Prostate gland (tissue), 2 donors: ENCODE measurements around the gene YBX3. TPM values are rescaled to one million over a fixed set of nuclear protein-coding genes. Genes with fewer than 3 reads are reported as not detected.

Source experiments
- DNase-seq: peaks from one replicate; pipeline ENCODE4 v3.0.0-alpha.2; 2019; ENCODE audit warnings: low spot score
- H3K27ac ChIP-seq, 2 donors: fragments of 200-600 bp; sonication (generic); 2 replicates each; pipeline ENCODE4 v1.5.1; 2017 to 2019
- H3K27me3 ChIP-seq: fragments of 200-600 bp; sonication (generic); replicated peaks from 2 replicates; pipeline ENCODE4 v1.5.1; 2019; ENCODE audit not compliant: insufficient read depth
- H3K36me3 ChIP-seq, 2 donors: fragments of 200-600 bp; sonication (generic); 1 replicate in 1 of 2; 2 replicates in 1 of 2; pipeline versions ENCODE4 v1.5.1 to v1.8.1; 2017 to 2019
- H3K4me1 ChIP-seq: fragments of 200-600 bp; sonication (generic); replicated peaks from 2 replicates; pipeline ENCODE4 v1.5.1; 2019
- H3K4me3 ChIP-seq, 2 donors: fragments of 200-600 bp; sonication (generic); 2 replicates each; pipeline ENCODE4 v1.5.1; 2017 to 2019
- H3K9me3 ChIP-seq: fragments of 200-600 bp; sonication (generic); 2 replicates; pipeline ENCODE4 v1.5.1; 2017
- CTCF ChIP-seq, 4 experiments: fragments of 200-600 bp in 2 of 4; fragments of 450-650 bp in 2 of 4; sonication (generic) in 2 of 4; IDR thresholded peaks; 1 replicate in 3 of 4; 2 replicates in 1 of 4; pipeline ENCODE4 v1.5.1; 2016 to 2019; ENCODE audit warnings: antibody characterized with exemption in 4 of 4, mild to moderate bottlenecking in 2 of 4, moderate library complexity in 2 of 4
- POLR2A ChIP-seq: fragments of 450-650 bp; IDR thresholded peaks from one replicate; pipeline ENCODE4 v1.6.1; 2016; ENCODE audit warnings: antibody characterized with exemption, mild to moderate bottlenecking
- POLR2AphosphoS5 ChIP-seq: sonication (generic); formaldehyde crosslinking; IDR thresholded peaks from one replicate; pipeline ENCODE4 v1.6.1; 2017; ENCODE audit warnings: antibody characterized with exemption
- WGBS: methylation state at CpG from one replicate; pipeline ENCODE4 v1.1.5; 2018; 5-methylcytosine and 5-hydroxymethylcytosine counted together
- intact Hi-C: fragments of 100-400 bp; cut with DNase I; formaldehyde crosslinking; loops from one replicate; pipeline ENCODE4 v1.14.2; 2022
- total RNA-seq, 2 donors: library from RNA; depleted of rRNA; stranded (reverse); fragments of >200 nt; gene quantifications; one replicate each; pipeline ENCODE4 v1.1.0, GENCODE V29; 2016

The YBX3 gene
- 100 to 1,000 TPM; 197 to 358 TPM for total RNA-seq

GRCh38 chr12:10722905-10723746 lies at the start of gene YBX3:
Gene YBX3 (minus strand): TSS chr12:10723323. CDS start chr12:10723111, 212 bp downstream.
- peak; percentile 89 for DNase-seq
- Histone ChIP-seq H3K9me3 (no peaks in the 10 kb centered on the region), H3K4me1 (peaks cover 14% of the 10 kb centered on the region), H3K27ac (peak within 1 kb of the TSS; percentile 93 to 98), H3K4me3 (peak within 1 kb of the TSS; percentile 66 to 97), H3K36me3 (no peaks in the 10 kb centered on the region), H3K27me3 (no peaks in the 10 kb centered on the region)
- peak; percentile 77 for TF ChIP-seq POLR2AphosphoS5
- no peak for TF ChIP-seq POLR2A
- intact Hi-C loops, result loop anchor here (2.0 to 5.0 kb wide), 3 partner anchors 111 to 510 kb away; partner anchors contain the start of genes GABARAPL1 and MAGOHB
- under 1% methylated on average over 58 of the region's 95 CpGs for WGBS

GRCh38 chr12:10771132-10771733 lies 48.1 kb upstream of the YBX3 start:
- no peaks in the 10 kb centered on the region for H3K9me3 ChIP-seq
- 3% methylated on average over 1 of the region's 1 CpG for WGBS
- H3K4me3 ChIP-seq, result no peak overlapping the region
- TF ChIP-seq POLR2A, result no peak
- TF ChIP-seq POLR2AphosphoS5, result no peak
- TF ChIP-seq CTCF (IDR thresholded peaks at IDR 0.05), result peak in 3 of 4 experiments; percentile 34 to 81 (median 75)
- intact Hi-C loops, result loop anchor here (5.0 kb wide), 2 partner anchors 426 to 716 kb away; no protein-coding TSS in a partner anchor
- H3K4me1 ChIP-seq, result no peaks in the 10 kb centered on the region
- no peak overlapping the region for H3K27ac ChIP-seq
- peaks cover 3% of the 10 kb centered on the region for H3K27me3 ChIP-seq
- DNase-seq, result no peak
- H3K36me3 ChIP-seq, result no peaks in the 10 kb centered on the region

GRCh38 chr12:10759657-10760056 lies 36.5 kb upstream of the YBX3 start:
- H3K9me3 ChIP-seq, result no peaks in the 10 kb centered on the region
- H3K4me3 ChIP-seq, result no peak overlapping the region
- no peak for DNase-seq
- TF ChIP-seq CTCF (IDR thresholded peaks at IDR 0.05) (no peak), POLR2A (no peak), POLR2AphosphoS5 (no peak)
- 30% methylated on average over 2 of the region's 2 CpGs for WGBS
- H3K36me3 ChIP-seq, result no peaks in the 10 kb centered on the region
- no peaks in the 10 kb centered on the region for H3K27me3 ChIP-seq
- H3K27ac ChIP-seq, result no peak overlapping the region
- H3K4me1 ChIP-seq, result no peaks in the 10 kb centered on the region
- intact Hi-C loops, result no loop called here

GRCh38 chr12:10756194-10756593 lies 33.1 kb upstream of the YBX3 start:
- no peak for TF ChIP-seq POLR2A
- no peak for TF ChIP-seq CTCF (IDR thresholded peaks at IDR 0.05)
- no peak for TF ChIP-seq POLR2AphosphoS5
- Histone ChIP-seq H3K27me3 (no peaks in the 10 kb centered on the region), H3K36me3 (no peaks in the 10 kb centered on the region), H3K9me3 (no peaks in the 10 kb centered on the region), H3K4me1 (no peaks in the 10 kb centered on the region), H3K27ac (no peak overlapping the region), H3K4me3 (no peak overlapping the region)
- DNase-seq, result no peak
- intact Hi-C loops, result no loop called here
- 85% methylated on average over 4 of the region's 4 CpGs for WGBS

GRCh38 chr12:10753059-10753458 lies 29.9 kb upstream of the YBX3 start:
- no peak overlapping the region for H3K4me3 ChIP-seq
- H3K9me3 ChIP-seq, result no peaks in the 10 kb centered on the region
- no peaks in the 10 kb centered on the region for H3K4me1 ChIP-seq

More at GRCh38 chr12:10753059-10753458, 29.9 kb upstream of the YBX3 start:
- Histone ChIP-seq H3K27ac (no peak overlapping the region), H3K27me3 (no peaks in the 10 kb centered on the region), H3K36me3 (no peaks in the 10 kb centered on the region)
- DNase-seq, result no peak
- WGBS, result 18% methylated on average over 4 of the region's 4 CpGs
- TF ChIP-seq POLR2A (no peak), POLR2AphosphoS5 (no peak), CTCF (IDR thresholded peaks at IDR 0.05) (no peak)
- intact Hi-C loops, result loop anchor here (5.0 kb wide), 1 partner anchor 141 kb away; the partner anchor contains the start of gene MAGOHB
